NCI-H2107 treated with DMSO at 0.1 percent for 48 hours (cell line): ENCODE measurements around the gene RNF150.

Source experiments
- DNase-seq: peaks from one replicate; lab custom pipeline; 2025; ENCODE audit not compliant: unreplicated experiment; lab: John Stamatoyannopoulos, UW

Gene RNF150

DNA sequence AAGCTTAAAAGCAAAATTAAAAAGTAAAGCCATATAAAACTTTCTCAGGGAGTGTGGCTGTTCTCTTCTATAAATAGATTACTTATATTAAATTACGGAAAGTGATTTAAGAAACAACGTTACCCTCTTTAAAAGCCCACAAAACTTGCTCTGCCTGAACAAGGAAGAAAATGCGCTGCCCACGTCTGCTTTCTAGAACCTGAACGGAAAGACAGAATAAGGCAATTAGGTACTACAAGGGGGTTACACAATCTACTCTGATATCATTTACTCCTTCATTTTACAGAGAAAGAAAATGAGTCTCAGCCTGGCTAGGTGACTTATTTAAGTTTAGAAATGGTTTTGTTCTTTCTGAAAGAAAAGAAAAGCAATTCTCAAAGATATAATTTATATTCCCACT lies 147.2 kb downstream of the RNF150 start:
- no peak for DNase-seq

- DNase-seq, result no peak
Observed at GRCh38 chr4:140982613-140983340, 150.5 kb downstream of the RNF150 start.

DNA sequence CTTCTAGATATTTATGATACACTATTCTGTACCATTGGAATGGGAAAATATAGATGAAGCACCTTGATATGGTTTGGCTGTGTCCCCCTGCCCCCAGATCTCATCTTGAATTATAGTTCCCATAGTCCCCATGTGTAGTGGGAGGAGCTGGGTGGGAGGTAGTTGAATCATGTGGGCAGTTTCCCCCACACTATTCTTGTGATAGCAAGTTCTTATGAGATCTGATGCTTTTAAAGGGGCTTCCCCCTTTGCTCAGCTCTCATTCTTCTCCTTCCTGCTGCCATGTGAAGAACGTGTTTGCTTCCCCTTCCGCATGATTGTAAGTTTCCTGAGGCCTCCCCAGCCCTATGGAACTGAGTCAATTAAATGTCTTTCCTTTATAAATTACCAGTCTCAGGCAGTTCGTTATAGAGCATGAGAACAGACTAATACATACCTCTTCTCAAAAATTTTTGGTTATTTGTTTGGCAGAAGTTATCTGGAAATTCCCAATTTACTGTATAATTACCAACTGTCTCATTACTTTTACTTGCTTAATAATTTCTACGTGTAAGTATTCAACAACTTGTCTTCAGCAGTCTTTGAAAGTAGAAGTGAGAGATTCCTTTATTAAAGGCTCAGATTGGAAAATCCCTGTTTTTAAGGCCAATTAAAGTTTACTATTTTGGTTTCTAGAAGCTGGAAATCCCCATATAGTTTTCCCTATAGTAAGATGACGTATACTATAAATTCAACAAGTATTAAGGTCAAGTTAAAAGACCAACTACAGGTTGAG lies 152.7 kb downstream of the RNF150 start:
- DNase-seq, result no peak

- DNase-seq, result no peak
Observed at GRCh38 chr4:140976768-140977167, 156.5 kb downstream of the RNF150 start.

DNA sequence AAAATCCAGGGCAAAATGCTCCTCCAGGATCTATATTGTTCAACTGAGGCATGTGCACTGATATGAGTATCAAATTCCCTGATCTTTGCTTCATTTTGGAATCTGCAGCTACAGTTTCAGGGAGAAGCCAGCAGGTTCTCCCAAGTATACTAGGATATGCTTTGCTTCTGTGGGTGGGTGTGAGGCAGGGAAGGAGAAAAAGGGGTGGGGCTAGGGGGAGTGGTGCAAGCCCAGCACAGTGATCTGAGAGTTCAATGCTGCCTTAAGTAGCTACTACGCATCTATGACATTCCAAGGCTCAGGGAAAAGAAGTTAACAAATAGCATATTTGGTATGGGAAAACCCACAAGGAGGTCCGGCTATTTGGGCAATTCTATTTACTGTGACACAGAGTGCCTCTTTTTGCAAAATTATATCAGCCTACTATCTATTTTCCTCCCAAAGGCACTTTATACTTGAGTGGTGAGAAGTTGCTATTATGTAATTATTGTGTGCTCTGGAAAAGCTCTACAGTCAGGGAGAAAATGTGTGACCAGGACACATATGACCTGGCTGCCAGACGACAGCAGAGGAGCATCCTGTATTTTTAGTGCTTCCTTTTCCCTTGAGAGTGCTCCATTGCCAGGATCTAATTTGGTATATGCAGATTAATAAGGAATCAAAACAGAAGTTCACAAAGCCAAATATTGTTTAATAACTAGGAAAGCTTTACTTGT lies 162.0 kb downstream of the RNF150 start:
- no peak for DNase-seq

GRCh38 chr4:140969296-140969695 lies 164.0 kb downstream of the RNF150 start:
- DNase-seq, result no peak

GRCh38 chr4:140968371-140968770 lies 164.9 kb downstream of the RNF150 start:
- DNase-seq, result no peak

DNA sequence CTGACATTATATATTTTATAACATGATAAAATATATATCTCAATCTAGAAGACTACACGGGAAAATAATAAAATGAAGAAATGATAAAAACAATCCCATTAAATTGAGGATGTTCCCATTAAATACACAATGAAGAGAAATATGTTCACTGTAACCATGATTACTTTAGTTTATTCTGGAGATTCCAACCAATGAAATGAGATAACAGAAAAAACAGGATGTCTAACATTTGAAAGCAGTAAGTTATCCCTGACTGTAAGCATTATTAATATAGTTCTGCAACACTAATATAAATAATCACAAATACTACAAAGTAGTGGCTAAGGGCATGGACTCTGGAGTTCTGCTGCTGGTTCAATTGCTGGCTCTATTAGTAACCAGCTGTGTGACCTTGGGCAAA lies 169.4 kb downstream of the RNF150 start:
- no peak for DNase-seq

- DNase-seq, result no peak
Observed at GRCh38 chr4:140955641-140956040, 177.6 kb downstream of the RNF150 start.

DNA sequence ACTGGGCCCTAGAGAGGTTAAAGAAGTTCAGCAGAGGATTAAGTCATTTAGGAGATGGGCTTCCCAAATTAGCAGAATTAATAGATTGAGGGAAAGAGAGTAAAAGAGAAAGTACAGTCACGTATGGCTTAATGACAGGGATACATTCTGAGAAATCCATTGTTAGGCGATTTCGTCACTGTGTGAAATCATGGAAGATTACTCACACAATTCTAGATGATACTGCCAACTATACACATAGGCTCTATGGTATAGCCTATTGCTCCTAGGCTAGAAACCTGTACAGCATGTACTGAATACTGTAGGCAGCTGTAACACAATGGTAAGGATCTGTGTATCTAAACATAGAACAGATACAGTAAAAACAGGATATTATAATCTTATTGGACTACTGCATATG lies 180.6 kb downstream of the RNF150 start:
- DNase-seq, result no peak

- no peak for DNase-seq
Observed at GRCh38 chr4:140947506-140947905, 185.8 kb downstream of the RNF150 start.

GRCh38 chr4:140945106-140945505 lies 188.2 kb downstream of the RNF150 start:
- no peak for DNase-seq

DNA sequence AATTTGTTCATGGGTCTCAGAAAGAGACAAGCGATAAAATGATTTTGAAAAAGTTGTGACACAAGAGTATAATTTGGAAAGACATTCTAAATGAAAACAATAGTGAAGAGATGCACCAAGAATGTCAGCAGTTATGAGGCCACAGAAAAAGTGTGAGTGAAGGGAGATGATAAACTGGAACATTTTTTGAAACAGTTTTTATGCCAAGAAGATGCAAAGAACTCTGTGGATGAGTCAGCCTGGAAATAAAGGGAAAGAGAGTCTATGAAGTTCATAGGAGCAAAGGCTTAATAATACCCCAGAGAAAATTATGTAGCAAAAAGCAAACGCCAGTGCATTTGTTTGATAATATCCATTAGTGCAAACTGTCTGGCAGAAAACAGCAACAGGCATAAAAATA lies 188.7 kb downstream of the RNF150 start:
- DNase-seq, result no peak

DNA sequence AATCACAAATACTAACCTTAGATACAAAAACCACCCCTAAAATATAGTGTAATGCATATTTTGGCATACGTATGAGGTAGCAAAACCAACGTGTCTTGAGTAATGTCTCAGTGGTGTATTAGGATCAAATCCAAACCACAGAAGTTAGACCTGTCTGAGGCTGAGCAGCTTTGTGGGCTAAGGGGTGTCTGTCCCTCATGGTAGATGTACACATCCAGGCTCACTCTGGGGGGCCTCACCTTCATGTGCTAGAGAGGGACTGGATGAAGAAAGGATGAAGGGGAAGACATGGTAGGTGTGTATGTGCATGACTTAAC lies 189.1 kb downstream of the RNF150 start:
- DNase-seq, result no peak

GRCh38 chr4:140943486-140944198 lies 189.6 kb downstream of the RNF150 start:
- no peak for DNase-seq

DNA sequence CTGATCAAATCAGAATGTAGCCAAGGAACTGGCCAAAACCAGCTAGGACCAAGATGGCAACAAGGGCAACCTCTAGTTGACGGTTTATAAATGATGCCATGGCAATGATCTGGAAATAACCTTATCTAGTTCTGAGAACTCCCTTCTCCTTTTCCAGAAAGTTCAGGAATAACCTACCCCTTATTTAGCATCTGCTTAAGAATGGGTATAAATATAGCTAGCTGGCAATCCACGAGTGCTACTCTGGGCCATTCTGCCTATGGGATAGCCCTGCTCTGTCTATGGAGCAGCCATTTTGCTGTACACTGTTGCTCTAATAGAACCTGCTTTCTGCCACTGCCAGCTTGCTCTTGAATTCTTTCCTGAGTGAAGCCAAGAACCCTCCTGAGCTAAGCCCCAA lies 192.7 kb downstream of the RNF150 start:
- DNase-seq, result no peak

DNA sequence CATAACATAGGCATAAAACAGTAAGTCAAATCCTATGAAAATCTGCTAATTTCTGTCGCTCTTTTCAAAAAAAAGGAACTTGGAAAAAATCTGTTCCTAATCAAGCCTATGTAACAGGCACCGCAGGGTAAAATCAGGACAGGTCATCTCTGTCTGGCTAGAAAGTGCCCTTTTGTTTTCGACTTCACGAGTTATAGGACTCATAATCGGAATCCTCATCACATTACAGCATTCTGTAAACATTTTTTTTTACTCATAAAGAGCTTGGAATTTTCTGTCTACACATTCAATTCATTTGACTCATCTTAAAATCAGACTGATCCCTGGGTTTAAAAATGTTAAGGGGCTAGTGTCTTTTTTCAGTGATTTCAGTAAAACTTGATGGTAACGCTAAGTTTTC lies 195.4 kb downstream of the RNF150 start:
- DNase-seq, result no peak

GRCh38 chr4:140935254-140935653 lies 198.0 kb downstream of the RNF150 start:
- no peak for DNase-seq

DNA sequence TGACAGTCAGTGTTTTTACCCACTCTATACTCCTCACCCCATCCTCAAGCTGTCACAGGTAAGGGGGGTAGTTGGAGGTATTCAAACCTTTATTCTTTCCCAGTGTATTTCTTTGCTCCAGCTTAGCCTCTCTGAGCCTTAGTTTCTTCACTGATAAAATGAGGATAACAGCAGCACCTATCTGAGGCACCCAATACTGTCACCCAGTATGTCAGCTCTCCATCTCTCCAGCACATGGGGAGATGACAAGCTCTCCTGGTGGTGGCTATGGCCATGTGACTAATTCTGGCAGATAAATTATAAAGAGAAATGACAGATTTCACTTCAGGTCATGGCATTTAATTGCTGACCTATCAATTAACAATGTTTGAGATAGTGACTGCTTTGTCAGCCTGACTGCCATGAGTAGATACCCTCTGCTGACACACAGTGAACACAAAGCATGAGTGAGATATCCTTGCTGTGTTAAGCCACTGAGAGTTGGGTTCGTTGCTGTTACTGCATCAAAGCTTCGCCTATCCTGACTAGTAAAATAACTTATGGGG lies 200.7 kb downstream of the RNF150 start:
- DNase-seq, result no peak

DNA sequence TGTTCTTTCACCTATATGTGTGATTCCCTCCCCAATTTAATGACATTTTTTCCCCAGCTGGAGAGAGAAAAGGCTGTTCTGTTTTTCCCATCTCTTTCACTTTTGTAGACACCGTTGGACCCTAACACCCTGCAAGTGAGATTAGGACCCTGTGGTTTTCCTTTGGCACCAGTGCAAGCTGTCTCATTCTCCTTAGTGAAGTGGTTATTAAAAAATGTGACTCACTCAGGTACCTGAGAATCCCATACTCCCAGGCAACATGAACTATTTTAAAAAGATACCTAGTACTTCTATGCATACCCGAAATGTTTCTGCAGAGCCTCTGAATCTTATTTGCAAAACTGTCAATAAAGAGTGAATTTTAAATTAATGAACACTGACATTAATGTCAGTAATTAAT lies 201.4 kb downstream of the RNF150 start:
- DNase-seq, result no peak

- no peak for DNase-seq
Observed at GRCh38 chr4:140930557-140930956, 202.7 kb downstream of the RNF150 start.
